Peyer's patch (tissue), 4 donors: Measurements from ENCODE around the gene CEP350. TPM values are rescaled to one million over a fixed set of nuclear protein-coding genes. Genes with fewer than 3 reads are reported as not detected.
A peak's percentile ranks its signal among the peaks of the same experiment; 100 is the strongest.
"Not testable (repeated sequence)": the region's sequence is repeated elsewhere in the genome, so short reads cannot be mapped to it uniquely, and the experiment has no call there.

Experiments
- DNase-seq, 3 donors: peaks; one replicate each; pipeline ENCODE4 v3.0.0-alpha.2; 2017 to 2019
- H3K27ac ChIP-seq, 4 donors: fragments of 200-600 bp; sonication (generic); one replicate each; pipeline ENCODE4 v1.5.1; 2016 to 2019
- H3K27me3 ChIP-seq, 2 donors: fragments of 200-600 bp; sonication (generic); one replicate each; pipeline ENCODE4 v1.5.1; 2019
- H3K36me3 ChIP-seq, 3 donors: fragments of 200-600 bp; sonication (generic); one replicate each; pipeline ENCODE4 v1.5.1; 2016 to 2019
- H3K4me1 ChIP-seq, 4 donors: fragments of 200-600 bp; sonication (generic); one replicate each; pipeline ENCODE4 v1.5.1; 2016 to 2019
- H3K4me3 ChIP-seq, 4 donors: fragments of 200-600 bp; sonication (generic); 1 replicate in 3 of 4; 2 replicates in 1 of 4; pipeline ENCODE4 v1.5.1; 2016 to 2019; ENCODE audit warnings: mild to moderate bottlenecking in 1 of 4
- H3K9me3 ChIP-seq, 4 donors: fragments of 200-600 bp; sonication (generic); one replicate each; pipeline ENCODE4 v1.5.1; 2016 to 2019; ENCODE audit warnings: mild to moderate bottlenecking in 1 of 4
- CTCF ChIP-seq, 6 experiments: fragments of 450-650 bp in 4 of 6; fragments of 200-600 bp in 2 of 6; sonication (generic) in 1 of 6; IDR thresholded peaks; one replicate each; pipeline ENCODE4 v1.5.1; 2017 to 2019; ENCODE audit warnings: antibody characterized with exemption in 6 of 6, mild to moderate bottlenecking in 3 of 6, moderate library complexity in 1 of 6
- POLR2A ChIP-seq, 2 donors: fragments of 450-650 bp; IDR thresholded peaks; one replicate each; pipeline ENCODE4 v1.5.1; 2017; ENCODE audit warnings: antibody characterized with exemption in 2 of 2, mild to moderate bottlenecking in 2 of 2, moderate library complexity in 2 of 2
- total RNA-seq, 4 donors: library from RNA; depleted of rRNA; stranded (reverse); fragments of >200 nt; gene quantifications; one replicate each; pipeline ENCODE4 v1.1.0, GENCODE V29; 2016

Gene CEP350
- total RNA-seq, 4 donors from 2014 or later, result 86.0 to 196 (median 87.8) TPM

GRCh38 chr1:179958359-179958758, 3.7 kb downstream of the CEP350 start:
- Histone ChIP-seq H3K4me3 (no peak overlapping the region), H3K4me1 (peaks cover 0 to 24% (median 2%) of the 10 kb centered on the region in 4 donors), H3K27me3 (no peaks in the 10 kb centered on the region), H3K36me3 (peaks cover 0 to 5% (median 0%) of the 10 kb centered on the region in 3 donors), H3K27ac (no peak overlapping the region), H3K9me3 (no peaks in the 10 kb centered on the region)
- no peak for DNase-seq
- no peak for TF ChIP-seq POLR2A (IDR thresholded peaks at IDR 0.05)
- TF ChIP-seq CTCF (IDR thresholded peaks at IDR 0.05), result no peak

- H3K4me3 ChIP-seq, DNase-seq, H3K27ac ChIP-seq: not testable (repeated sequence)
Observed at GRCh38 chr1:179962168-179962567, 7.6 kb downstream of the CEP350 start.

GRCh38 chr1:179966551-179966950, 11.9 kb downstream of the CEP350 start:
- peaks cover 0 to 5% (median 0%) of the 10 kb centered on the region in 3 donors for H3K36me3 ChIP-seq
- H3K4me1 ChIP-seq, result peaks cover 0 to 10% (median 2%) of the 10 kb centered on the region in 4 donors
- no peak for DNase-seq
- peaks cover 0 to 5% (median 0%) of the 10 kb centered on the region in 4 donors for H3K9me3 ChIP-seq
- H3K27ac ChIP-seq, result no peak overlapping the region
- no peaks in the 10 kb centered on the region for H3K27me3 ChIP-seq
- H3K4me3 ChIP-seq, result no peak overlapping the region
- no peak for TF ChIP-seq POLR2A (IDR thresholded peaks at IDR 0.05)

More at GRCh38 chr1:179962168-179962567, 7.6 kb downstream of the CEP350 start:
- not testable (repeated sequence) for H3K9me3 ChIP-seq, H3K27me3 ChIP-seq, H3K36me3 ChIP-seq
- peaks cover 0 to 11% (median 0%) of the 10 kb centered on the region in 4 donors for H3K4me1 ChIP-seq

GRCh38 chr1:179968284-179968993, 13.8 kb downstream of the CEP350 start:
- peaks cover 0 to 10% (median 2%) of the 10 kb centered on the region in 4 donors for H3K4me1 ChIP-seq
- no peaks in the 10 kb centered on the region for H3K36me3 ChIP-seq
- no peaks in the 10 kb centered on the region for H3K27me3 ChIP-seq
- peaks cover 0 to 5% (median 0%) of the 10 kb centered on the region in 4 donors for H3K9me3 ChIP-seq
- no peak for DNase-seq
- no peak overlapping the region for H3K4me3 ChIP-seq
- TF ChIP-seq POLR2A (IDR thresholded peaks at IDR 0.05) (no peak), CTCF (IDR thresholded peaks at IDR 0.05) (no peak)
- H3K27ac ChIP-seq, result peak overlapping the region in 2 of 4 donors; percentile 45 to 67

GRCh38 chr1:179968994-179969919, 14.6 kb downstream of the CEP350 start:
- TF ChIP-seq POLR2A (IDR thresholded peaks at IDR 0.05) (no peak), CTCF (IDR thresholded peaks at IDR 0.05) (no peak)
- no peak for DNase-seq
- Histone ChIP-seq H3K4me3 (no peak overlapping the region), H3K4me1 (peaks cover 0 to 10% (median 2%) of the 10 kb centered on the region in 4 donors), H3K27me3 (no peaks in the 10 kb centered on the region), H3K36me3 (no peaks in the 10 kb centered on the region), H3K9me3 (peaks cover 0 to 5% (median 0%) of the 10 kb centered on the region in 4 donors), H3K27ac (peak overlapping the region in 2 of 4 donors; percentile 45 to 67)

GRCh38 chr1:179969962-179970361, 15.4 kb downstream of the CEP350 start:
- no peak for DNase-seq
- TF ChIP-seq CTCF (IDR thresholded peaks at IDR 0.05) (no peak), POLR2A (IDR thresholded peaks at IDR 0.05) (no peak)
- Histone ChIP-seq H3K9me3 (peaks cover 0 to 5% (median 0%) of the 10 kb centered on the region in 4 donors), H3K4me1 (peaks cover 0 to 10% (median 2%) of the 10 kb centered on the region in 4 donors), H3K27ac (peak overlapping the region in 2 of 4 donors; percentile 2 to 67), H3K27me3 (no peaks in the 10 kb centered on the region), H3K36me3 (no peaks in the 10 kb centered on the region), H3K4me3 (no peak overlapping the region)
